PC-3 (cell line): ENCODE results near the gene IRX2. TPM values are rescaled to one million over a fixed set of nuclear protein-coding genes. Genes with fewer than 3 reads are reported as not detected.

Experiments
- ATAC-seq: fragments of 200-7000 bp; cut with Tn5 transposase; 2 replicates; pipeline ENCODE4 v1.9.1; 2020; ENCODE audit warnings: mild to moderate bottlenecking, moderate library complexity
- BruUV-seq: library from RNA; stranded (reverse); fragments of 400-500 nt; replicated peaks from 2 replicates; lab custom pipeline; 2021; lab: Mats Ljungman, UMichigan
- CTCF ChIA-PET: fragments of 300-600 bp; sonication (Branson Sonifier 250); formaldehyde crosslinking; loops from one replicate; lab custom pipeline; 2022; ENCODE audit warnings: antibody characterized with exemption; lab: Charles Lee
- POLR2A ChIA-PET: fragments of 300-600 bp; sonication (Branson Sonifier 250); formaldehyde crosslinking; loops from one replicate; lab custom pipeline; 2022; ENCODE audit warnings: antibody characterized with exemption; ENCODE audit not compliant: unreplicated experiment; lab: Charles Lee
- DNase-seq: peaks from one replicate; pipeline ENCODE4 v3.0.0-alpha.2; 2015
- H2AFZ ChIP-seq: fragments of 300-600 bp; sonication (generic); 2 replicates; pipeline ENCODE4 v1.6.0; 2016; ENCODE audit warnings: antibody characterized with exemption, low read length
- H3F3A ChIP-seq: fragments of 300-600 bp; sonication (generic); one replicate; pipeline ENCODE4 v1.6.0; 2017; ENCODE audit warnings: antibody characterized with exemption, low read length, control low read depth, mild to moderate bottlenecking; ENCODE audit not compliant: unreplicated experiment
- H3K27ac ChIP-seq: fragments of 300-600 bp; sonication (generic); 2 replicates; pipeline ENCODE4 v1.5.1; 2016; ENCODE audit warnings: mild to moderate bottlenecking, low read length
- H3K27me3 ChIP-seq: fragments of 300-600 bp; sonication (generic); 2 replicates; pipeline ENCODE4 v1.6.1; 2016; ENCODE audit warnings: low read length, mixed read lengths
- H3K36me3 ChIP-seq: fragments of 300-600 bp; sonication (generic); 2 replicates; pipeline ENCODE4 v1.6.1; 2016; ENCODE audit warnings: low read depth, mixed run types, low read length, mixed read lengths
- H3K4me1 ChIP-seq: fragments of 300-600 bp; sonication (generic); 2 replicates; pipeline ENCODE4 v1.5.1; 2016; ENCODE audit warnings: low read length; ENCODE audit not compliant: insufficient read depth
- H3K4me2 ChIP-seq: fragments of 300-600 bp; sonication (generic); 2 replicates; pipeline ENCODE4 v1.6.0; 2016; ENCODE audit warnings: low read length
- H3K4me3 ChIP-seq: fragments of 300-600 bp; sonication (generic); 2 replicates; pipeline ENCODE4 v1.5.1; 2016; ENCODE audit warnings: mild to moderate bottlenecking, low read length, mixed read lengths
- H3K79me2 ChIP-seq: fragments of 300-600 bp; sonication (generic); 2 replicates; pipeline ENCODE4 v1.6.1; 2017; ENCODE audit warnings: low read length, mixed read lengths
- H3K9ac ChIP-seq: fragments of 300-600 bp; sonication (generic); 2 replicates; pipeline ENCODE4 v1.6.0; 2016; ENCODE audit warnings: mild to moderate bottlenecking, low read length
- H3K9me2 ChIP-seq: fragments of 300-600 bp; sonication (generic); replicated peaks from 2 replicates; pipeline ENCODE4 v1.6.1; 2016; ENCODE audit warnings: mixed run types, low read length, mixed read lengths
- H3K9me3 ChIP-seq: fragments of 300-600 bp; sonication (generic); 2 replicates; pipeline ENCODE4 v1.6.1; 2016; ENCODE audit warnings: low read length, mixed read lengths
- H4K20me1 ChIP-seq: fragments of 300-600 bp; sonication (generic); 2 replicates; pipeline ENCODE4 v1.6.1; 2016; ENCODE audit warnings: low read length, mixed read lengths
- EZH2 ChIP-seq: fragments of 300-600 bp; sonication (generic); IDR thresholded peaks from one replicate; pipeline ENCODE4 v1.6.1; 2017; ENCODE audit warnings: antibody characterized with exemption, mild to moderate bottlenecking, low read length; ENCODE audit not compliant: unreplicated experiment
- EZH2phosphoT487 ChIP-seq: fragments of 300-600 bp; sonication (generic); IDR thresholded peaks from 2 replicates; pipeline ENCODE4 v1.6.1; 2018; ENCODE audit warnings: mild to moderate bottlenecking, antibody characterized with exemption, low read length, borderline replicate concordance
- intact Hi-C: fragments of 100-400 bp; cut with micrococcal nuclease; formaldehyde crosslinking; loops from 2 replicates; pipeline ENCODE4 v1.9.0; 2023
- total RNA-seq: library from RNA; depleted of rRNA; stranded (reverse); fragments of >200 nt; gene quantifications from 2 replicates; pipeline ENCODE4 v1.2.3, GENCODE V29; 2014
- TF ChIP-seq, protein P1 (sequence below): fragments of 300-600 bp; sonication (generic); conservative IDR thresholded peaks from 2 replicates; pipeline ENCODE4 v1.5.1; 2017; ENCODE audit warnings: antibody characterized with exemption, low read depth, mild to moderate bottlenecking, low read length

IRX2 gene
- total RNA-seq, 1 experiment from 2014 or later = 10.4 TPM

GRCh38 chr5:2756211-2757152 is 5.0 kb upstream of the IRX2 start:
- H3K9me2 ChIP-seq = no peaks in the 10 kb centered on the region
- peaks cover 7% of the 10 kb centered on the region; the same call in 1 of the 2 replicates for H3K79me2 ChIP-seq
- ATAC-seq (peak; percentile 19), DNase-seq (peak; percentile 70)
- H3K4me2 ChIP-seq = peak overlapping the region; percentile 93
- no peaks in the 10 kb centered on the region for H3K36me3 ChIP-seq
- H3K9ac ChIP-seq = peak overlapping the region; percentile 65
- H4K20me1 ChIP-seq = no peaks in the 10 kb centered on the region
- H3K27ac ChIP-seq = peak overlapping the region; percentile 30; the same call in 1 of the 2 replicates
- H3K9me3 ChIP-seq = no peaks in the 10 kb centered on the region
- TF ChIP-seq, protein P1, sequence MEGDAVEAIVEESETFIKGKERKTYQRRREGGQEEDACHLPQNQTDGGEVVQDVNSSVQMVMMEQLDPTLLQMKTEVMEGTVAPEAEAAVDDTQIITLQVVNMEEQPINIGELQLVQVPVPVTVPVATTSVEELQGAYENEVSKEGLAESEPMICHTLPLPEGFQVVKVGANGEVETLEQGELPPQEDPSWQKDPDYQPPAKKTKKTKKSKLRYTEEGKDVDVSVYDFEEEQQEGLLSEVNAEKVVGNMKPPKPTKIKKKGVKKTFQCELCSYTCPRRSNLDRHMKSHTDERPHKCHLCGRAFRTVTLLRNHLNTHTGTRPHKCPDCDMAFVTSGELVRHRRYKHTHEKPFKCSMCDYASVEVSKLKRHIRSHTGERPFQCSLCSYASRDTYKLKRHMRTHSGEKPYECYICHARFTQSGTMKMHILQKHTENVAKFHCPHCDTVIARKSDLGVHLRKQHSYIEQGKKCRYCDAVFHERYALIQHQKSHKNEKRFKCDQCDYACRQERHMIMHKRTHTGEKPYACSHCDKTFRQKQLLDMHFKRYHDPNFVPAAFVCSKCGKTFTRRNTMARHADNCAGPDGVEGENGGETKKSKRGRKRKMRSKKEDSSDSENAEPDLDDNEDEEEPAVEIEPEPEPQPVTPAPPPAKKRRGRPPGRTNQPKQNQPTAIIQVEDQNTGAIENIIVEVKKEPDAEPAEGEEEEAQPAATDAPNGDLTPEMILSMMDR = no peak
- H3K4me3 ChIP-seq = peak overlapping the region; percentile 87
- ChIA-PET POLR2A (no interaction called here), CTCF (interaction anchor here (1.8 kb wide), 1 partner anchor 93 kb away, joined by 4 read pairs; no protein-coding TSS in a partner anchor)
- no TSS peak for BruUV-seq
- no peaks in the 10 kb centered on the region for H3K27me3 ChIP-seq
- peaks cover 44% of the 10 kb centered on the region for H3K4me1 ChIP-seq
- intact Hi-C loops = no loop called here
- no peaks in the 10 kb centered on the region for H3F3A ChIP-seq
- peak overlapping the region; percentile 99 for H2AFZ ChIP-seq

- peaks cover 44% of the 10 kb centered on the region for H3K4me1 ChIP-seq
- peak overlapping the region; percentile 93 for H3K4me2 ChIP-seq
- H3K9me2 ChIP-seq = no peaks in the 10 kb centered on the region
- CTCF ChIA-PET = interaction anchor here (1.8 kb wide), 1 partner anchor 93 kb away, joined by 4 read pairs; no protein-coding TSS in a partner anchor
- no peaks in the 10 kb centered on the region for H3K36me3 ChIP-seq
- peak overlapping the region; percentile 99 for H2AFZ ChIP-seq
- TF ChIP-seq EZH2 (no peak), EZH2phosphoT487 (no peak)
- TF ChIP-seq, protein P1 = no peak
- peak overlapping the region; percentile 87 for H3K4me3 ChIP-seq
- no TSS peak for BruUV-seq
- H3K27ac ChIP-seq = no peak overlapping the region
- peaks cover 9% of the 10 kb centered on the region for H3K79me2 ChIP-seq
- no peaks in the 10 kb centered on the region for H3K27me3 ChIP-seq
- H3K9ac ChIP-seq = peak overlapping the region; percentile 65; the same call in 1 of the 2 replicates
- intact Hi-C loops = no loop called here
- DNase-seq = no peak
- POLR2A ChIA-PET = no interaction called here
- H4K20me1 ChIP-seq = no peaks in the 10 kb centered on the region
- H3K9me3 ChIP-seq = no peaks in the 10 kb centered on the region
- H3F3A ChIP-seq = no peaks in the 10 kb centered on the region
- no peak for ATAC-seq
Observed at GRCh38 chr5:2755681-2756171, 4.2 kb upstream of the IRX2 start.
